CD4-positive, alpha-beta T cell treated with Interleukin-4 for 1 hour (primary cell): ENCODE measurements around the gene KRTAP12-3.
A peak's percentile ranks its signal among the peaks of the same experiment; 100 is the strongest.
"Not testable (repeated sequence)": the region's sequence is repeated elsewhere in the genome, so short reads cannot be mapped to it uniquely, and the experiment has no call there.

Source experiments
- DNase-seq, 2 donors: peaks; one replicate each; pipeline ENCODE4 v3.0.0-alpha.2; 2020 to 2022

KRTAP12-3 gene, protein sequence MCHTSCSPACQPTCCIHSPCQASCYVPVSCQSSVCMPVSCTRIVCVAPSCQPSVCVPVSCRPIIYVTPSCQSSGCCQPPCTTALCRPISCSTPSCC

DNA sequence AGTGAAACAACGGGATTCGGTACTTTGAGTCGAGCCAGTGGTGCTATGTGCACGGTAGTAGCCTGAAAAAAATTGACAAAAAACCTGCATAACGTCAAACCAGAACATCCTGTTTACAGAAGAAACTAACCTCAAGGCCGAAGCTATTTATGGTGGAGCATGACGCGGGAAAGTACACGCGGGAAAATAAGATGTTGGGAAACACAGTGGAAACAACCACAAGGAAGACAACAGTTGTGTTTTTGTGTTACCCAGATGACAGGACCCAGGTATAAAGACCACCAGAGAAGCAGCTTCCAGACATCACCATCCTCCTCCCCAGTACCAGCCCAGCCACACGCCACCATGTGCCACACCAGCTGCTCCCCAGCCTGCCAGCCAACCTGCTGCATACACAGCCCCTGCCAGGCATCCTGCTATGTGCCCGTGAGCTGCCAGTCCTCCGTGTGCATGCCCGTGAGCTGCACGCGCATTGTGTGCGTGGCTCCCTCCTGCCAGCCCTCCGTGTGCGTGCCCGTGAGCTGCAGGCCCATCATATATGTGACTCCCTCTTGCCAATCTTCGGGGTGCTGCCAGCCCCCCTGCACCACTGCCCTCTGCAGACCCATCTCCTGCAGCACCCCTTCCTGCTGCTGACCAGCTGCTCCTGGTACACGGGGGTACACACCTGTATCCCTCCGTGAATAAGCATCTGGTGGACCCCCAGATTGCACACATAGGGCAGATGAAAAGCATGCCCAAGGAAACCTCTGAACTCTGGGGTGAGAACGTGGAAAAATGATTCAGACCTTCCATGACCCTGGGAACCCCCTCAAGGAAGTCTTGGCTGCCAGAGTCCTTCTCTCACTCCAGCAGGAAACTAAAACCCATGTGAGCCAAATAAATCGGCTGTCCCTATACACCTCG lies at the start of gene KRTAP12-3:
Gene KRTAP12-3 (plus strand): TSS at position 298 of the 906 bp plus-strand sequence. CDS start 48 bp downstream, at position 346.
- peak; percentile 68 to 84 for DNase-seq

DNA sequence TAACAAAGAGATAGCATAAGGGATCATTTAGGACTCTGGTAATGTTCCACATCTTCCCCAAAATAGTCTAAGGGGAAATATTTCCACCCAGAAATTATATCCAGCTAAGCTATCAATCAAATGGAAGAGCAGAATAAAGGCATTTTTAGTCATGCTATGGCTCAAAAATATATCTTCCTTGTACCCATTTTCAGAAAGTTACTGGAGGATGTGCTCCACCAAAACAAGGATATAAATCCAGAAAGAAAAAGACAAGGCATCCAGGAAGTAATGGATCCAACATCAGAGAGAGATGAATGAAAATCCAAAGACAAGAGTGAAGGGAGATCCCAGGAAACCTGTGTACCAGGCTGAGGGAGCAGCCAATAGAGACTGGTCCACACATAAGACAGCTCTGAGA lies 48.5 kb upstream of the KRTAP12-3 start:
- no peak for DNase-seq

DNA sequence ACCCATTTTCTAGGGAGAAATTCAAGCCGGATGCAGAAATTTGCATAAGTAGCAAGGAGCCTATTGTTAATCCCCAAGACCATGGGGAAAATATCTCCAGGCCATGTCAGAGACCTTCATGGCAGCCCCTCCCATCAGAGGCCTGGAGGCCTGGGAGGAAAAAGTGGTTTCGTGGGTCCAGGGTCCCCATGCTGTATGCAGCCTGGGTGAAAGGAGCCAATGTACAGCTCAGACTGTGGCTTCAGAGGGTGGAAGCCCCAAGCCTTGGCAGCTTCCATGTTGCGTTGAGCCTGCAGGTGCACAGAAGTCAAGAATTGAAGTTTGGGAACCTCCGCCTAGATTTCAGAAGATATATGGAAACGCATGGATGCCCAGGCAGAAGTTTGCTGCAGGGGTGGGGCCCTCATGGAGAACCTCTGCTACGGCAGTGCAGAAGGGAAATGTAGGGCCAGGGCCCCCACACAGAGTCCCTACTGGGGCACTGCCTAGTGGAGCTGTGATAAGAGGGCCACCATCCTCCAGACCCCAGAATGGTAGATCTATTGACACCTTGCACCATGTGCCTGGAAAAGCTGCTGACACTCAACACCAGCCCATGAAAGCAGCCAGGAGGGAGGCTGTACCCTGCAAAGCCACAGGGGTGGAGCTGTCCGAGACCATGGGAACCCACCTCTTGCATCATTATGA lies 47.4 kb upstream of the KRTAP12-3 start:
- DNase-seq: not testable (repeated sequence)

DNA sequence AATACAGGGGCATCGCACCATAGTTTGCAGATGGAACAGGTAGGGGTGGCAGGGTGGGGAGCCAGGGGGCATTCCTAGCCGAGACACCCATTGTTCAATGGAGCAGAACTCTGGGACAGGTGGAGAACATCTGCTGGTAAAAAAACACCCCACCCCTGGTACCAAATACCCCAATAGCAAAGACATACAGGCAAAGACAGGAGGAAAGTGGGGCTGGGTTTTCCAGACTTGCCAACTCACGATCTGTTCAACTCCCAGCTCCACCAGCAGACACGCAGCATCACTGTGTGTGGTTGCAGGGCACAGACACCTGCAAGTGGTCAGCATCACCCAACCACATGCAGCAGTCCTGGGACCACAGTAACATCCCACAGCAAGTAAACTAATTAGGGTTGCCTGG lies 46.2 kb upstream of the KRTAP12-3 start:
- DNase-seq: no peak

DNA sequence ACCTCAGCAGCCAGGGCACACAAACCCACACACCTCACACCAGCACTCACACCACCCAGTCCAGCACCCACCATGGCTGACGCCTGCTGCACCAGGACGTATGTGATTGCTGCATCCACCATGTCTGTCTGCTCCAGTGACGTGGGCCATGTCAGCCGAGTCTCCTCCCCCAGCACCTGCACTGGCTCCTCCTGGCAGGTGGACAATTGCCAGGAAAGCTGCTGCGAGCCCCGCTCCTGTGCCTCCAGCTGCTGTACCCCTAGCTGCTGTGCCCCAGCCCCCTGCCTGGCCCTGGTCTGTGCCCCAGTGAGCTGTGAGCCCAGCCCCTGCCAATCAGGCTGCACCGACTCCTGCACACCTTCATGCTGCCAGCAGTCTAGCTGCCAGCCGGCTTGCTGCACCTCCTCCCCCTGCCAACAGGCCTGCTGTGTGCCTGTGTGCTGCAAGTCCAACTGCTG lies 45.7 kb upstream of the KRTAP12-3 start, which contains the start of gene KRTAP10-8:
Gene KRTAP10-8 (plus strand): TSS at position 51 of the 458 bp plus-strand sequence. CDS start 22 bp downstream, at position 73.
- DNase-seq: no peak

DNA sequence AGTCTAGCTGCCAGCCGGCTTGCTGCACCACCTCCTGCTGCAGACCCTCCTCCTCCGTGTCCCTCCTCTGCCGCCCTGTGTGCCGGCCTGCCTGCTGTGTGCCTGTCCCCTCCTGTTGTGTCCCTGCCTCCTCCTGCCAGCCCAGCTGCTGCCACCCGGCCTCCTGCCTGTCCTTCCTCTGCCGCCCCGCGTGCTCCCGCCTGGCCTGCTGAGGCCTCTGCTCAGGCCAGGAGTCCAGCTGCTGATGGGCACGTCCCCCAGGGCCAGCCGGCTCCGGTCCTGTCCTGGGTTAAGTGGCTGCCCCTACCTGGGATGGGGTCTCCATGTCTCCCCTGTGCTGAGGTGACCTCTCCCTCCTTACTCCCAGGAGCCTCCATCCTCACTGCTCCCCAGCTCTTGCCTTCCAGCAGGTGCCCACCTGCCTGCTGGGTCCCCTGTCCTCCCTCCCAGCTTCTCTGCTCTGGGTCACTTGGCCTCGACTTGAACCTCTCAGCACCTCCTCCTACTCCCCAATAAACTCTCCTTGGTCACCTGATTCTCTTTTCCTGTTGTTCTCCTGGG lies 45.0 kb upstream of the KRTAP12-3 start:
- DNase-seq: no peak

DNA sequence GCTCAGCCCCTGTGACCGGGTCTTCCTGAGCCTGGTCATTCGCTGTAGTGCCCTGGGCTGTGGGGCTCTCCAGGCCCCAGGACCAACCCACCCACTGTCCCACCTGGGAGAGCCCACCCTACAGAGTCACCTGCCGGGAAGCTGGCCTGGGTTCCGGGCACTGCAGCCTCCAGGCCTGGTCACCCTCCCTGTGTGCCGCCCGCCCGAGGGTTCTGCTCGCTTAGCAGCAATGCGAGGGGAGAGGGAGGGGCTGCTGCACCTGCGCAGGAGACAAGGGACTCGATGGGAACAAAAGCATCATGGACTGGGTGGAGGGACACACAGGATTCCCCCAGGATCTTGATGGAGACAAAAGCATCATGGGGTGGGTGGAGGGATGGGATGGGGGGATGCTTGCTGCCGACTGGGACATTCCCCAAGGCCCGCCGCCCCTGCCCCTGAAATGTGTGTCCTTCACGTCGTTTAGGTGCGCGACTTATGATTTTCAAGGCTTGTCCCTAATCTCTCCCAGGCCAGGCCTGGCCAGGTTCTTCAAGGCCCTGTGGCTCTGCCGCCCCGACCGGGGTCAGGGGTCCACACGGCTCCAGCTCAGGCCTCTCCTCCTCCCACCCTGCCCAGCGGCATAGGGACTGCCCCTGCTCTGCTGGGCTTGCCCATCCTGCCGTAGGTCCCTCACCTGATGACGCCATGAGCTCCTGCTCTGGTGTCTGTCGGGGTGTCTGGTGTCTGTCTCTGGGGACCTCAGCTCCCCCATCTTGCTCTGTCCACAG lies 44.2 kb upstream of the KRTAP12-3 start:
- no peak for DNase-seq

DNA sequence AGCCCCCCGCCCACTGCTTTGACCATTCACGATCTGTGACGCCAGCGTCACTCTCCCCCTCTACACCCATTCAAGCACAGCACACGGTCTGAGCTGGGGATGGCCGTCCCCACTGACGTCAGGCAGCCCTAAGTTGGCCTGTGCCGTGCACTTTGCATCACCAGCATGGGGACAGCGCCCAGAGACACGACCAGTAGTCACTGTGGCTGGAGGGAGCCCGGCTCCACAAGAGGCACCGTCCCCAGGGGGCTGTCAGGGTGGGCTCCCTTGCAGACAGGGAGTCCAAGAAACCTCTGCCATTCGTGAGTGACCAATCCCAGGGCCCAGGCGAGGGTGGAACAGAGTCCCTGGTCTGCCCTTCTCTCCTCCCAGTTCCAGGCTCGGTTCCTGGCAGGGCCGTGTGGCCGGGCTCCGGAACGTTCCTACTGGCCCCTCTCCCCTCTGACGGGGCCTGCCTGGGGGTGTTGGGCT lies 43.5 kb upstream of the KRTAP12-3 start:
- no peak for DNase-seq

DNA sequence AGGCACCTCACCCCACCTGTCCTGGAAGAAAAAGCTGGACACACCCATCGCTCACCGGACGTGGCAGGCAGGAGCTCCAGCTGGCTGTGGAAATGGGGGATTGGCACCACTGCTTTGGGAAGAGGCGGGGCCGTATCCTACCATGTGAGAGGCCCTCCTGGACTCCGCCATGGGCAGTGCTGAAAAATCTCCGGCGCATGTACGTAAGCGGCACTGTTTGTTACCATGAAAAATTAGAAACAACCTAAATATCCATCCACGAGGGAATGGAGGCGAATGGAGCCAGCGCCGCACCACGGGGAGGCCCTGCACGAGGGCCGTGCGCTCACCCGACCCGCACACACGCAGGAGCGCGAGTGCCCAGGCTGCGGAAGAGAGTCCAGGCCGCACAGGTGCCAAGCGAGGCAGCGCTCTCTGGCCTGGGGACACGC lies 42.8 kb upstream of the KRTAP12-3 start:
- DNase-seq: no peak

DNA sequence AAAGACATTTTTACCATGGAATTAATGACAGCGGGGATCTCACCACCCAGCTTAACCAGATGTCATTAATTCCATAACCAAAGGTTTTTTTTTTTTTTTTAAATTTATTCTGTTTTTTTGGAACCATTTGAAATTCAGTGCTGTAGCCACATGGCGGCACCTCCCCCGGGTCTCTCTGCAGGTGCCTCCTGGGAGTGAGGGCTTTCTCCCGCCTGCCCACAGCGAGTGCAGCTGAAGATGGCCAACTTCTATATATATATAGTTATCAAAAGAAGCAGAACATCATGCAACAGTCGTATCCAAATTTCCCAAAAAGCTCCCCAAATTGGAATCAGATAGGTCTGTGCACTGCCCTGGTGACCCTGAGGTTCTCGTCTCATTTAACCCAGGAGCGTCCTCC lies 42.3 kb upstream of the KRTAP12-3 start:
- DNase-seq: no peak

DNA sequence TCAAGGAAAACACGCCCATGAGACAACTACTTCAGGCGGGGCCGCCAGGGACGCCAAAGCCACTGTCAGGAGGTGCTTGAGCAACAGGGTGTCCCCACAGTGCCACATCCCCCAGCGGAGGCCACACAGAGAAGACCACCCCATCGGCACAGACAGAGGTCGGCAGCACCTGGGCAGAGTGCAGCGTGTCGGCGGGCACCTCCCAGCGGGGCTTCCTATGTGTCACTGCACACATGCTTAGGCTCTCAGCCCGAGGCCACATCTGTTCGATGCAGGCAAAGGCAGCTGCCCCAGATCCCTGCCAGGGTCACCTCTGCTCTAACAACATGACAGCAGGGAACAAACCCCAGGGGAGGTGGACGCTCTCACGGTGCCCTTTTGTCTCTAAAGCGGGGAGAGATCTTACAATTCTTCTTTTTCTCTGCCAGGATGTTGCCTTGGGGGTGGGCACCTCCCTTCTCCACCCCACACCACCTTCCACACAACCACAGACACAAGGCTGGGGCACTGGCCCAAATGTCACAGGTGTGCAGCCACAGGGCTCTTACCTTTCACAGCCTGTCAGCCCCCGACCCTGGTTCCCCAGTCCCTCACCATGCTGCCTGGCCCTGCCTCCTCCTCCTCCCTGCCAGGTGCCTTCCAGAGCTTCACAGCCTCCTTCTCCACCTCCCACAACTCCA lies 41.7 kb upstream of the KRTAP12-3 start:
- DNase-seq: no peak

DNA sequence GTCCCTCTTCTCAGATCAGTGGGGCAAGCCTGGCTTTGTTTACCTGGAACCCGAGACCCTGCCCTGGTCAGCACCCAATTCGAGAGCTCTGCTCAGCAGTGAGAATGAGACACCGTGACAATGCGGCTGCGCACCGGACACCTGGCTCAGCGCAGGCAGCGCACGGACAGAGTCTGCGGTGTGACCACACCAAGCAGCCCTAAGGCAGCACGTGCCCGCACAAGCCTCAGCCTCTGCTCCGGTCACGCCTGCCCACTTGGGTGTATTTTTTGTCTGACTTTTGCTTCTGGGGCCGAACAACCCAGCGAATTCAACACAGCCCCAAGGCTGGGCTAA lies 41.2 kb upstream of the KRTAP12-3 start:
- no peak for DNase-seq

DNA sequence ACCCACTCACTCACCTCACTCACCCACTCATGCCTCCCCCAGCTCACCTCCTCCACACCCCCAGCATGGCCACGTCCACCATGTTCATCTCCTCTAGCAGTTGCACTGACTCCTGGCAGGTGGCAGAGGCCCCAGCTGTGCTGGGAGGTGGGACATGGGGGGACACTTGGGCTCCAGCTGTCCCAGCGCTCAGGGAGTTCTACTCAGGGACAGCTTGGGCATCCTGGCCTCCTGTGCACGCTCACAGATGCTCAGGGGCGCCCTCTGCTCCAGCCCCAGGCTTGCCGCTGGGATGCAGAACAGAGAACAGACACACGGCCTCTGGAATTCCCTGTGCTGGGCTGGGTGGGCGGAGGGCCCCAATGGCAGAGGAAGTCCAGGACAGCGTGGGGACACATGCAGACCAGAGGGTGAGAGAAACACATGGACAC lies 40.6 kb upstream of the KRTAP12-3 start:
- no peak for DNase-seq

DNA sequence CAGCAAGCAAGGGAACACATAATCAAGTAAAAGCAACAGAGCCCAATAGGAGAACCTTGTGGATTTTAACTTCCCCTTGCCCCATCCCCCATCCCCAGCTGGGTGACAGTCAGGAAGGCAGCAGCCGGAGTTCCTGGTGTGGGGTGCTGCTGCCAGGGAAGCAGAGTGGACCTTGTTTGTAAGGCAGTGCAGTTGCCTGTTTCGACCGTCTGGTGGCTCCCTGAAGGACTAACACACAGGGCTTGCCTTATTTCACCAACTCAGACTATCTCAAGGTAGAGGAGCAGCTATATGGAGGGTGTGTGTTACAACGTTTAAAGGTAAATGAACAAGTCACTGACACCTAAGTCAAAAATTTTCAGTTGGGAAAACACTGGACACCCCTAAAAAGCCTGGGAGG lies 39.2 kb upstream of the KRTAP12-3 start:
- peak in 1 of 2 donors; percentile 20 for DNase-seq

DNA sequence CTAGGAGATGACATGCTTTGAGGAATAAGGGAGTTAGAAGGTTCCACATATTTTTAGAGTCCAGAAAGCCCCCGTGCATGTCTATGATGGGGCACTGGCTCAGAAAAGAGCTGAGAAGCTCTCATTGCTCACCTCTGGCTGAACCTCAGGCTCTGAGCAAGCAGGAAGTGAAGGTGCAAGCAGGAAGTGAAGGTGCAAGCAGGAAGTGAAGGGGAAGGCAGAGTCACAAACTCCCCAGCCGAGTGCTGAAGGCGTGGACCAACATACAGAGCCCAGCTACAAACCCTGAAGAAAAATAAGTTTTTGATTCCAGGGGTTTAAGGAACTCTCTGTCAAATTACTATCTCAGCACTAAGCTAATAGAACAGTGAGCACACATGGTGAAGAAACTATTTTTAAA lies 38.8 kb upstream of the KRTAP12-3 start:
- peak; percentile 70 to 76 for DNase-seq

DNA sequence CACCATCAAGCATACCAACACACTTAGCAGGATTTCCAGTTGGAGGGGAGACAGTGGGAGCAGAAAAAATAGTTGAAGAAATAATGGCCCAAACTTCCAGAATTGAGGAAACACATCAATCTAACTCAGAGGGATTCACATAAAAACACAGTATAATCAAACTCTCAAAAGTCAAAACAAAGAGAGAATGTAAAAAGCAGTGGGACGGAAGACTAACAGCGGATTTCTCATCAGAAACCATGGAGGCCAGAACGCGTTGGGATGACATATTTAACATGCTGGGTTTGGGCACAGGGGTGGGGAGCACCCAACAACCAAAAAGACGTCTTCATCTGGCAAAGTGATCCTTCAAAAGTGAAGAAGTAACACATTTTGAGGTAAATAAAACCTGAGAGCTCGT lies 37.8 kb upstream of the KRTAP12-3 start:
- no peak for DNase-seq

DNA sequence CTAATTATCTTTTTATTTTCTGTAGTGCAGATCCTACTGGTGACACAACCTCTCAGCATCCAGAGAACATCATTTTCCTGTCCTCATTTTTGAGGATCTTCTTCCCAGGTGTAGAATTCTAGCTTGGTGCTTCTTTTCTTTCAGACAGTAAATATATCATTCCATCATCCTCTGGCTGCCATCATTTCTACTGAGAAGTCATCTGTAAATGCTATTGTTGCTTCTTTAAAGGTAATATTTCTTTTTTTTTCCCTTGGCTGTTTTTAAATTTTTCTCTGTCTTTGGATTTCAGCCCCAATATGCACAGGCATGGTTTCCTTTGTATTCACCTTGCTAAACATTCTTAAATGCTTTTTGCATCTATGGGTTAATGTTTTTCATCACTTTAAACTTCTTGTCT lies 34.2 kb upstream of the KRTAP12-3 start:
- no peak for DNase-seq

DNA sequence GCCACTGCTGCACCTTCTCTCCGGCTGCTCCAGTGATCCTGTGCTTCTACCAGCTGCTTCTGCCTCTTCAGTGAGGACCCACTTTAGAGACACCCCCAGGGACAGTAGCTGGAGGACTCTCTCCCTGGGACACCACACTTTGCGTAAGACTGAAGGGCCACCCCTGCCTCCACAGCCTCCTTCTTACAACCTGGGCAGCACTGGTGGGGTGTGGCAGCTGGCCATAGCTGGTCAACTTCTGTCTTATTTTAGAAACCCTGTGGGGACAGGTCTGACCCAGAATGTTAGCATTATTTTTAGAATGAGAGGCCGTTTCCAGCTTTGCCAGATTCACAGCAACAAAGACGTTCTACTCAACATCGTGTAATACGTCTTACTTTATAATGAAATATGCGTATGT lies 32.0 kb upstream of the KRTAP12-3 start:
- DNase-seq: no peak

DNA sequence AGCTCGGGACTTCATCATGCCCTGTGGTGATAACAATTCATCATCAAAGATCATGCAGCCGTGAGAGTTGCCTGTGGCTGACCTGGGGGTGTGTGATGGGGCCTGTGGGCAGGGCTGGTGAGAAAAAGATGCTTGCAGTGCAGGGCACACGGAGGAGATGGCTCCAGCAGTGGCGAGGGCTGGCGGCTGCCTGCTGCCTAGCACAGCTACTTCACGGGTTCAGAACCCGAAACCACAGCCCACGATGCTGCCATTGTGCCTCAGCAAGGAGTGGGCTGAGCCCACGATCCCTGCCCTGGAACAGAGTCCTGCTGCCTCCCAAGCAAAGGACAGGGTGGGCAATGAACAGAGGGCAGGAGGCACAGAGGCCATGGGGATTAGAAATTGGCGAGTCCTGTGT lies 31.5 kb upstream of the KRTAP12-3 start:
- DNase-seq: peak; percentile 35 to 42

DNA sequence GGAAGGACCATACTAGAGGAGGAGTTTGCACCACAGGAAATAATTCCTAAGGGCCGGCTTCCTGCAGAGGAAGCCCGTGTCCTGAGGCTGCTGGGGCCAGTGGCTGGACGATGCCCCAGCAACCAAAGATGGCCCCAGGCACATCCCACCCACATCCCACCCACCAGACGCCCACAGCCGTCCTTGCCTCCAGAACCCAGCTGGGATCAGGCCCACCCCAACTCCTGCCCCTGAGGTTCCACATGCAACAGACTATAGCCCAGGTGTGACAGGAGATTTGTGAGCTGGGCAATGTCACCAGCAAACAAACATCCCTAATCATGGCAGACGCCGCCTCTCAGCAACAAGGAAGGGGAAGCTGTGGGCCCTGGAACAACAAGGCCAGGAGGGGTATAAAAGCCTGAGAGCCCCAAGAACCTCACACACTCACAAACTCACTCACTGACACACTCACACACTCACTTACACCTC lies 31.0 kb upstream of the KRTAP12-3 start, which contains the start of gene KRTAP10-9:
Gene KRTAP10-9 (plus strand): TSS at position 421 of the 471 bp plus-strand sequence. CDS start 79 bp downstream, outside the sequence.
- no peak for DNase-seq

DNA sequence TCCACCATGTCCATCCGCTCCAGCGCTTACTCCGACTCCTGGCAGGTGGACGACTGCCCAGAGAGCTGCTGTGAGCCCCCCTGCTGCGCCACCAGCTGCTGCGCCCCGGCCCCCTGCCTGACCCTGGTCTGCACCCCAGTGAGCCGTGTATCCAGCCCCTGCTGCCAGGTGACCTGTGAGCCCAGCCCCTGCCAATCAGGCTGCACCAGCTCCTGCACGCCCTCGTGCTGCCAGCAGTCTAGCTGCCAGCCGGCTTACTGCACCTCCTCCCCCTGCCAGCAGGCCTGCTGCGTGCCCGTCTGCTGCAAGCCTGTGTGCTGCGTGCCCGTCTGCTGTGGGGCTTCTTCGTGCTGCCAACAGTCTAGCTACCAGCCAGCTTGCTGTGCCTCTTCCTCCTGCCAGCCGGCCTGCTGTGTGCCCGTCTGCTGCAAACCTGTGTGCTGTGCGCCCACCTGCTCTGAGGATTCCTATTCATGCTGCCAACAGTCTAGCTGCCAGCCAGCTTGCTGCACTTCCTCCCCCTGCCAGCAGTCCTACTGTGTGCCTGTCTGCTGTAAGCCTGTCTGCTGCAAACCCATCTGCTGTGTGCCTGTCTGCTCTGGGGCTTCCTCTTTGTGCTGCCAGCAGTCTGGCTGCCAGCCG lies 30.4 kb upstream of the KRTAP12-3 start:
- not testable (repeated sequence) for DNase-seq
